Left ventricle myocardium inferior (tissue), 1 donor: Measurements from ENCODE around the gene IFT52. TPM values are rescaled to one million over a fixed set of nuclear protein-coding genes. Genes with fewer than 3 reads are reported as not detected.
"Not testable (repeated sequence)": the region's sequence is repeated elsewhere in the genome, so short reads cannot be mapped to it uniquely, and the experiment has no call there.

ENCODE experiments used
- DNase-seq: peaks from one replicate; pipeline ENCODE4 v3.0.0-alpha.2; 2020
- H3K27ac ChIP-seq: fragments of 200-600 bp; replicated peaks from 2 replicates; pipeline ENCODE4 v1.8.0; 2021
- H3K27me3 ChIP-seq: fragments of 200-600 bp; 2 replicates; pipeline ENCODE4 v1.8.0; 2021; ENCODE audit warnings: low read depth
- H3K36me3 ChIP-seq: fragments of 200-600 bp; 2 replicates; pipeline ENCODE4 v1.8.0; 2021
- H3K4me1 ChIP-seq: fragments of 200-600 bp; 2 replicates; pipeline ENCODE4 v1.8.0; 2021
- H3K4me3 ChIP-seq: fragments of 200-600 bp; 2 replicates; pipeline ENCODE4 v1.8.0; 2021; ENCODE audit warnings: mild to moderate bottlenecking, moderate library complexity
- H3K9me3 ChIP-seq: fragments of 200-600 bp; replicated peaks from 2 replicates; pipeline ENCODE4 v1.8.0; 2021
- CTCF ChIP-seq: fragments of 200-600 bp; IDR thresholded peaks from 2 replicates; pipeline ENCODE4 v1.8.0; 2021; ENCODE audit warnings: antibody characterized with exemption, mild to moderate bottlenecking, borderline replicate concordance
- intact Hi-C: fragments of 100-400 bp; cut with micrococcal nuclease; formaldehyde crosslinking; loops from one replicate; pipeline ENCODE4 v1.11.0; 2022
- total RNA-seq: library from RNA; stranded (reverse); fragmentation: NEBNext Ultra II Directional; extraction: Animal tissue kit (Norgen Biotek cat#: 25700); gene quantifications from one replicate; pipeline ENCODE4 v1.2.1, GENCODE V29; 2021
- donor health status: DM: no; HTN: yes; CAD: no; lungs with severe emphysema.

Gene IFT52
- total RNA-seq, 1 donor from 2014 or later: 6.6 TPM

GRCh38 chr20:43631598-43631997, 40.9 kb downstream of the IFT52 start:
- peaks cover 89% of the 10 kb centered on the region for H3K36me3 ChIP-seq

GRCh38 chr20:43636429-43636828, 45.7 kb downstream of the IFT52 start:
- Histone ChIP-seq H3K36me3 (peaks cover 95% of the 10 kb centered on the region), H3K4me3 (no peak overlapping the region), H3K4me1 (no peaks in the 10 kb centered on the region), H3K27ac (no peak overlapping the region), H3K9me3 (no peaks in the 10 kb centered on the region), H3K27me3 (no peaks in the 10 kb centered on the region)
- DNase-seq: no peak
- TF ChIP-seq CTCF: no peak
- intact Hi-C loops: no loop called here

More at GRCh38 chr20:43631598-43631997, 40.9 kb downstream of the IFT52 start:
- TF ChIP-seq CTCF: no peak
- intact Hi-C loops: no loop called here
- H3K4me1 ChIP-seq: no peaks in the 10 kb centered on the region
- H3K27ac ChIP-seq: no peak overlapping the region
- H3K9me3 ChIP-seq: no peaks in the 10 kb centered on the region
- no peak overlapping the region for H3K4me3 ChIP-seq
- no peaks in the 10 kb centered on the region for H3K27me3 ChIP-seq
- DNase-seq: no peak

- DNase-seq: no peak
- intact Hi-C loops: no loop called here
- Histone ChIP-seq H3K27ac (no peak overlapping the region), H3K4me3 (no peak overlapping the region), H3K9me3 (no peaks in the 10 kb centered on the region), H3K4me1 (no peaks in the 10 kb centered on the region), H3K27me3 (no peaks in the 10 kb centered on the region), H3K36me3 (peaks cover 68% of the 10 kb centered on the region)
- no peak for TF ChIP-seq CTCF
These were observed 51.8 kb downstream of the IFT52 start for GRCh38 chr20:43642548-43642947.

- Histone ChIP-seq H3K4me1 (no peaks in the 10 kb centered on the region), H3K27ac (no peak overlapping the region), H3K9me3 (no peaks in the 10 kb centered on the region), H3K4me3 (no peak overlapping the region), H3K36me3 (peaks cover 18% of the 10 kb centered on the region), H3K27me3 (no peaks in the 10 kb centered on the region)
- intact Hi-C loops: no loop called here
- no peak for DNase-seq
- no peak for TF ChIP-seq CTCF
These were observed 60.3 kb downstream of the IFT52 start for GRCh38 chr20:43650997-43651525.

- H3K36me3 ChIP-seq: peaks cover 11% of the 10 kb centered on the region
- DNase-seq, H3K27ac ChIP-seq, H3K27me3 ChIP-seq, H3K4me1 ChIP-seq, H3K9me3 ChIP-seq, H3K4me3 ChIP-seq, intact Hi-C loops: not testable (repeated sequence)
These were observed 61.0 kb downstream of the IFT52 start for GRCh38 chr20:43651650-43652184.

- peaks cover 14% of the 10 kb centered on the region for H3K4me1 ChIP-seq
- intact Hi-C loops: no loop called here
- DNase-seq: no peak
- H3K27me3 ChIP-seq: peaks cover 13% of the 10 kb centered on the region
- H3K4me3 ChIP-seq: no peak overlapping the region
- H3K27ac ChIP-seq: no peak overlapping the region
- TF ChIP-seq CTCF: no peak
- H3K9me3 ChIP-seq: no peaks in the 10 kb centered on the region
- H3K36me3 ChIP-seq: no peaks in the 10 kb centered on the region
These were observed 63.2 kb downstream of the IFT52 start for GRCh38 chr20:43653966-43654365.

GRCh38 chr20:43655176-43655575, 64.4 kb downstream of the IFT52 start:
- DNase-seq, intact Hi-C loops, H3K4me3 ChIP-seq, H3K27ac ChIP-seq, H3K9me3 ChIP-seq, H3K36me3 ChIP-seq: not testable (repeated sequence)
- H3K4me1 ChIP-seq: peaks cover 14% of the 10 kb centered on the region
- peaks cover 13% of the 10 kb centered on the region for H3K27me3 ChIP-seq
